Body of pancreas (tissue), 4 donors: ENCODE data around the gene CCDC137. TPM values are rescaled to one million over a fixed set of nuclear protein-coding genes. Genes with fewer than 3 reads are reported as not detected.

Experiments
- ATAC-seq: fragments of 150-250 bp; one replicate; pipeline ENCODE4 v1.9.1; 2016
- DNase-seq, 4 donors: peaks; one replicate each; pipeline ENCODE4 v3.0.0-alpha.2; 2019
- H3K27ac ChIP-seq, 4 donors: fragments of 200-600 bp; sonication (generic); 1 replicate in 3 of 4; 2 replicates in 1 of 4; pipeline versions ENCODE4 v1.5.1 to v1.6.1; 2016 to 2019; ENCODE audit warnings: mild to moderate bottlenecking in 1 of 4, mixed read lengths in 1 of 4, moderate library complexity in 1 of 4
- H3K27me3 ChIP-seq, 2 donors: fragments of 200-600 bp; sonication (generic); one replicate each; pipeline ENCODE4 v1.6.0; 2016; ENCODE audit warnings: mild to moderate bottlenecking in 1 of 2
- H3K36me3 ChIP-seq, 2 donors: fragments of 200-600 bp; sonication (generic); replicated peaks in 1 of 2; 2 replicates each; pipeline ENCODE4 v1.5.1; 2016; ENCODE audit warnings: low read depth in 2 of 2; ENCODE audit not compliant: insufficient read depth in 1 of 2
- H3K4me1 ChIP-seq: fragments of 200-600 bp; sonication (generic); one replicate; pipeline ENCODE4 v1.6.0; 2016
- H3K4me3 ChIP-seq, 2 donors: fragments of 200-600 bp; sonication (generic); 1 replicate in 1 of 2; 2 replicates in 1 of 2; pipeline ENCODE4 v1.5.1; 2016 to 2019
- H3K9me3 ChIP-seq, 3 donors: fragments of 200-600 bp; sonication (generic); 1 replicate in 2 of 3; 2 replicates in 1 of 3; pipeline ENCODE4 v1.5.1; 2016
- CTCF ChIP-seq, 7 experiments: fragments of 450-650 bp in 4 of 7; fragments of 200-600 bp in 3 of 7; sonication (generic) in 3 of 7; IDR thresholded peaks; one replicate each; pipeline ENCODE4 v1.5.1; 2016 to 2019; ENCODE audit warnings: antibody characterized with exemption in 7 of 7
- POLR2A ChIP-seq, 3 donors: fragments of 450-650 bp; IDR thresholded peaks; one replicate each; pipeline ENCODE4 v1.6.1; 2016; ENCODE audit warnings: antibody characterized with exemption in 3 of 3, mild to moderate bottlenecking in 2 of 3
- WGBS, 2 donors: methylation state at CpG; one replicate each; pipeline ENCODE4 v1.1.5; 2017; 5-methylcytosine and 5-hydroxymethylcytosine counted together
- intact Hi-C: fragments of 100-400 bp; cut with DNase I; formaldehyde crosslinking; loops from one replicate; pipeline ENCODE4 v1.15.1; 2023
- total RNA-seq, 2 donors: library from RNA; depleted of rRNA; stranded (reverse); fragments of >200 nt; gene quantifications; one replicate each; pipeline ENCODE4 v1.1.0, GENCODE V29; 2016

The CCDC137 gene
- total RNA-seq, 2 donors from 2014 or later = 6.2 to 21.4 TPM

GRCh38 chr17:81648013-81648706 is 18.4 kb upstream of the CCDC137 start:
- no peaks in the 10 kb centered on the region for H3K9me3 ChIP-seq
- WGBS, 2 donors = 0 to 8% methylated on average over 6 to 69 of the region's 78 CpGs
- peaks cover 0 to 10% of the 10 kb centered on the region in 2 donors for H3K27me3 ChIP-seq
- no peaks in the 10 kb centered on the region for H3K4me1 ChIP-seq
- DNase-seq (no peak), ATAC-seq (no peak)
- intact Hi-C loops = no loop called here
- no peaks in the 10 kb centered on the region for H3K36me3 ChIP-seq
- H3K27ac ChIP-seq = no peak overlapping the region
- no peak for TF ChIP-seq CTCF (IDR thresholded peaks at IDR 0.05)
- TF ChIP-seq POLR2A (IDR thresholded peaks at IDR 0.05) = no peak
- no peak overlapping the region for H3K4me3 ChIP-seq

DNA sequence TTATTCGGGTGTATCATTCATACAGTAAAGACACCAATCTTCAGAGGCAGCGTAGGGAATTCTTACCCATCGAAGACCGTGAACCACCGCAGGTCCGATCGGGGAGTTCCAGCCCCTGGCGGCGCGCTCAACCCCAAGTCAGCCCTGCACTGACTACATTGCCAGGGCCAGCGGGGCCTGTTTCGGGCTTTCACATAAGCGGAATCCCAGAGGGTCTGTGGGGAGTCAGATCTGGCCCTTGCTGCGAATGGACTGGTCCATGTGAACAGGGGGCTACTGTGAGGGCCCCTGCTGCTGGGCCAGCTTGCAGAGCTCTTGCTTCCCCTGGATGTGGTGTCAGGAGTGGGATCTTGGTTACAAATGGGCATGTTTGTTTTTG is 17.8 kb upstream of the CCDC137 start:
- Histone ChIP-seq H3K36me3 (no peaks in the 10 kb centered on the region), H3K27me3 (peaks cover 0 to 10% of the 10 kb centered on the region in 2 donors), H3K27ac (no peak overlapping the region), H3K4me1 (no peaks in the 10 kb centered on the region), H3K4me3 (no peak overlapping the region), H3K9me3 (no peaks in the 10 kb centered on the region)
- DNase-seq (no peak), ATAC-seq (no peak)
- intact Hi-C loops = no loop called here
- WGBS, 2 donors = 65% methylated on average over 14 of the region's 14 CpGs; no CpG with 5 or more reads in 1 of the 2 donors
- TF ChIP-seq CTCF (IDR thresholded peaks at IDR 0.05) = no peak
- TF ChIP-seq POLR2A (IDR thresholded peaks at IDR 0.05) = no peak

DNA sequence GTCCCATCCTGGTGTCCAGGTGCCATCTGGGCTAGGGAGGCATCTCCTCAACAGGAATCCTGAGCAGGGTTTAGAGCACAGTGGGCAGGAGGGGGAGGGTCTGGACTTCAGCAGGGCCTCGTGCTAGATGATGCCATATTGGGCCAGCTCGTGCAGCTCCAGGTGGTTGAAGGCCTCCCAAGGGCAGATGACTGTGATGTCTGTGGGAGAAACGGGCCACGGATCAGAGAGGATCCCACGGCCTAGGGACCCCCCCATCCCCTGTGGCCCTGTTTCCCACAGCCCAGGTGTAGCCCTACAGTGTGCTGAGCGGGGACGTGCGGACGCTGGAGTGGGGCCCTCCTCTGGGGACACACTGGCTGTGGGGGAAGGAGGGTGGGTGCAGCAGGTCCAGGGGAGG is 15.6 kb upstream of the CCDC137 start:
- no peaks in the 10 kb centered on the region for H3K4me1 ChIP-seq
- H3K27me3 ChIP-seq = peaks cover 0 to 10% of the 10 kb centered on the region in 2 donors
- DNase-seq (no peak), ATAC-seq (no peak)
- no peak overlapping the region for H3K27ac ChIP-seq
- H3K4me3 ChIP-seq = no peak overlapping the region
- H3K9me3 ChIP-seq = no peaks in the 10 kb centered on the region
- TF ChIP-seq POLR2A (IDR thresholded peaks at IDR 0.05) (no peak), CTCF (IDR thresholded peaks at IDR 0.05) (no peak)
- intact Hi-C loops = no loop called here
- H3K36me3 ChIP-seq = no peaks in the 10 kb centered on the region
- WGBS, 2 donors = 69 to 81% methylated on average over 7 to 9 of the region's 9 CpGs

DNA sequence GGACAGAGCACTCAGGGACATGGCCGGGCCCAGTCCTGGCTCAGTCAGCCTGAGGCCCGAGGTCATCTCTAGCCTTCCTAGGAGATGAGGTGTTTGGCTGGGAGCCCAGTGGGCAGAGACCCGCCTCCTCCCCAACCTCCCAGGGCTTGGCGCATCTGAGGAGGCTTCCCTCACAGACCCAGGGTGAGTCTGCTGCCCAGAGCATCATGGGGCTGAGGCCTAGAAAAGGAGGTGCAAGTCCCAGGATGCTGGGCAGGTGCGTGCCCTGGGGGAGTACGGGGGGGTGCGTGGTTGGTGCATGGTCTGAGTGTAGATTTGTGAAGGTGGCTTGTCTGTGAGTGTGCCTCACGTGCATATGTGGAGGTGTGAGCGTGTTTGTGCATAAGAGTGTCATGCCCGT is 14.8 kb upstream of the CCDC137 start:
- DNase-seq = peak in 3 of 4 donors; percentile 38 to 68 (median 46)
- intact Hi-C loops = no loop called here
- peak; percentile 65 for ATAC-seq
- H3K36me3 ChIP-seq = no peaks in the 10 kb centered on the region
- TF ChIP-seq POLR2A (IDR thresholded peaks at IDR 0.05) (no peak), CTCF (IDR thresholded peaks at IDR 0.05) (no peak)
- H3K4me3 ChIP-seq = no peak overlapping the region
- no peak overlapping the region for H3K27ac ChIP-seq
- WGBS, 2 donors = 80 to 82% methylated on average over 6 to 9 of the region's 10 CpGs
- peaks cover 0 to 10% of the 10 kb centered on the region in 2 donors for H3K27me3 ChIP-seq
- no peaks in the 10 kb centered on the region for H3K9me3 ChIP-seq
- no peaks in the 10 kb centered on the region for H3K4me1 ChIP-seq
